C4-2B (cell line): ENCODE data around the gene PTCH2.
"Not testable (repeated sequence)": the region's sequence is repeated elsewhere in the genome, so short reads cannot be mapped to it uniquely, and the experiment has no call there.

Experiments used
- H3K27ac ChIP-seq: fragments of 450-650 bp; 2 replicates; pipeline ENCODE4 v1.5.1; 2017
- CTCF ChIP-seq: fragments of 450-650 bp; conservative IDR thresholded peaks from 2 replicates; pipeline ENCODE4 v1.5.1; 2017; ENCODE audit warnings: mild to moderate bottlenecking
- ZFX ChIP-seq: fragments of 450-650 bp; IDR thresholded peaks from 2 replicates; pipeline ENCODE4 v1.6.1; 2017

PTCH2 gene

GRCh38 chr1:44830900-44831304 lies 12.2 kb downstream of the PTCH2 start:
- TF ChIP-seq CTCF (no peak), ZFX (no peak)
- H3K27ac ChIP-seq = no peak overlapping the region

GRCh38 chr1:44829506-44830384 lies 13.3 kb downstream of the PTCH2 start:
- H3K27ac ChIP-seq = no peak overlapping the region
- no peak for TF ChIP-seq CTCF
- TF ChIP-seq ZFX = no peak

- no peak overlapping the region for H3K27ac ChIP-seq
- no peak for TF ChIP-seq ZFX
- TF ChIP-seq CTCF = no peak
These were observed 14.1 kb downstream of the PTCH2 start for GRCh38 chr1:44828841-44829440.

GRCh38 chr1:44828003-44828651 lies 14.9 kb downstream of the PTCH2 start:
- no peak overlapping the region for H3K27ac ChIP-seq
- TF ChIP-seq ZFX (no peak), CTCF (no peak)

- H3K27ac ChIP-seq = no peak overlapping the region
- TF ChIP-seq ZFX (no peak), CTCF (no peak)
These were observed 15.7 kb downstream of the PTCH2 start for GRCh38 chr1:44827197-44828002.

- no peak overlapping the region for H3K27ac ChIP-seq
- TF ChIP-seq CTCF (no peak), ZFX (no peak)
These were observed 16.5 kb downstream of the PTCH2 start for GRCh38 chr1:44826375-44827196.

GRCh38 chr1:44824392-44824791 lies 18.7 kb downstream of the PTCH2 start:
- H3K27ac ChIP-seq = not testable (repeated sequence)
